HG02678 (cell line): Measurements from ENCODE around the gene FGF11.
A peak's percentile ranks its signal among the peaks of the same experiment; 100 is the strongest.

ENCODE experiments used
- ATAC-seq: cut with Tn5 transposase; IDR thresholded peaks from one replicate; pipeline ENCODE4 v1.9.1; 2021; ENCODE audit warnings: mild to moderate bottlenecking, moderate library complexity; ENCODE audit not compliant: unreplicated experiment

FGF11 gene

DNA sequence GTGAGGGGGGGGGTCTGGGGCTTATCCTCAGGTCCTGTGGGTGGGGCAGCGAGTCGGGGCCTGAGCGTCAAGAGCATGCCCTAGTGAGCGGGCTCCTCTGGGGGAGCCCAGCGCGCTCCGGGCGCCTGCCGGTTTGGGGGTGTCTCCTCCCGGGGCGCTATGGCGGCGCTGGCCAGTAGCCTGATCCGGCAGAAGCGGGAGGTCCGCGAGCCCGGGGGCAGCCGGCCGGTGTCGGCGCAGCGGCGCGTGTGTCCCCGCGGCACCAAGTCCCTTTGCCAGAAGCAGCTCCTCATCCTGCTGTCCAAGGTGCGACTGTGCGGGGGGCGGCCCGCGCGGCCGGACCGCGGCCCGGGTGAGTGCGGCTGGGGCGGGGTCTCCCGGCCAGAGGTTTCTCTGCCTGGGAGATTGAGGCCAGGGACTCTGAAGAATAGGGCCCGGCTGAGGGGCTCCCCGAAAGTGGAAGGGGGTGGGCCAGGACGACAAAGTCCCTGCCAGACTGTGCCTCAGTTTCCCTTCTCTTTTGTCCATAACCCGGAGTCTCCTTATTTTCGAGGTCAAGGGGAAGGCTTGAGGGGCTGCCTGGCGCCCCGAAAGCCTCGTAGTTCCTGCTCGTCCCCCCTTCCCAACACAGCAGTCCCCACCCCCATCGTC, at the start of gene FGF11:
Gene FGF11, plus strand, starts transcription at position 51 of the 651 bp plus-strand sequence. Its CDS starts 109 bp downstream, at position 160.
- no peak for ATAC-seq

DNA sequence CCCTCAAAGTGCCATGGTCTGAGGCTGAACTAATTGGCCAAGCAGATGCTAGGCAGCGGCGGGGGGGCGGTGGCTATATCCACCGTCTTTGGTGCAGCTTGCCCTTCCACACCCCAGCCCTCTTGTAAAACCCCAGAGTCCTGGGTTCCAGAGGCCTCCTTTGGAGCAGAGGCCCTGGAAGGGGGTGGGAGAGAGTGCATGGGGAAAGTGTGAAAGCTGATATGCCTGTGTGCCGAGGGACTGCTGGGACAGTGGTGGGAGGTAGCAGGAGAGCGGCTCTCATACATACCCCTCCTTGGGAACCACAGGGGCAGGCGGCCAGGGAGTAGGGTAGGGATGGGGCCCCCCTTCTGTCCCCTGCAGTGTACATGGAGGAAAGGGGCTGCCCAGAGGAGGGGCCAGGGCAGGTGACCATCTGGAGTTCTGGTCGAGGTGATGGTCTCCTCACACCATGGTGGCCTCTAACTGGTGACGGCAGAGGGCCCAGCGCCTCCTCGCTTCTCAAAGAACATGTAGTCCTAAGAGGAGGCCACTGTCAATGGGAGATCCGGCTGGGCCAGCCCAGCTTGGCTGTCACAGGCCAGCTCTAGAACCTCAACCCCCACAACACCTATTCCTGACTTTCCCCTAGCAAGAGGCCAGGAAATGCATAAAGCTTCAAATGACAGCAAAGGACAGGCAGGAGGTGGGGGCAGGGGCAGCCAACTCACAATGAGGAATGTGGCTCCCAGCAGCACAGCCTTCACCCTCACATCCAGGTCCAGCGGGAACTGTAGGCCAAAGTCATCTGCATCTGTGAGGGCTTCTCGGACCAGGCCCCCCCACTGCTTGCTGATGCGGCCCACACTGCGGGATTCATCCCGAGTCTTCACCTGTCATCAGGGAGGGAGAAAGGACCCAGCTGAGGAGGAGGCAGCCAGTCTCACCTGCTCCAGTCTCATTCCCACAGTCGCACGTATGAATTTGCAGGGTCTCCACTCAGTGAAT, 49.1 kb upstream of the FGF11 start:
- ATAC-seq = no peak

DNA sequence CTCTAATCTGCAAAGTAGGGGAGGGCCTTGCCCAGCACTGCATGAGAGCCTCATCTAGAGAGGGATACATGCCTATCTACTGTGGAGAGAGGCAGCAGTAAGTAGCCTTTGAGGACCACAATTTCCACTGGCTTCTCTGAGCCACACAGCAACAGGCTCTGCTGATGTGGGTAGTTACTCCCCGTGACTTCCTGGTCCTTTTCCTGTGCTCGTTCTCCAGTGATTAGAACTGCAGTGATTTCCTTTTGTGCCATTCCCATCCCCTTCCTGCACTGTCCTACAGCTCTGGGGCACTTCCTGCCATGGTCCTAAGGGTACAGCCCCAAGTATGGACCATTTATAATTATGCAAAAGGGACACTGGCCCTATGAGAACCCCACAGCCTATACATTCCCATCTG, 48.0 kb upstream of the FGF11 start:
- ATAC-seq = no peak

DNA sequence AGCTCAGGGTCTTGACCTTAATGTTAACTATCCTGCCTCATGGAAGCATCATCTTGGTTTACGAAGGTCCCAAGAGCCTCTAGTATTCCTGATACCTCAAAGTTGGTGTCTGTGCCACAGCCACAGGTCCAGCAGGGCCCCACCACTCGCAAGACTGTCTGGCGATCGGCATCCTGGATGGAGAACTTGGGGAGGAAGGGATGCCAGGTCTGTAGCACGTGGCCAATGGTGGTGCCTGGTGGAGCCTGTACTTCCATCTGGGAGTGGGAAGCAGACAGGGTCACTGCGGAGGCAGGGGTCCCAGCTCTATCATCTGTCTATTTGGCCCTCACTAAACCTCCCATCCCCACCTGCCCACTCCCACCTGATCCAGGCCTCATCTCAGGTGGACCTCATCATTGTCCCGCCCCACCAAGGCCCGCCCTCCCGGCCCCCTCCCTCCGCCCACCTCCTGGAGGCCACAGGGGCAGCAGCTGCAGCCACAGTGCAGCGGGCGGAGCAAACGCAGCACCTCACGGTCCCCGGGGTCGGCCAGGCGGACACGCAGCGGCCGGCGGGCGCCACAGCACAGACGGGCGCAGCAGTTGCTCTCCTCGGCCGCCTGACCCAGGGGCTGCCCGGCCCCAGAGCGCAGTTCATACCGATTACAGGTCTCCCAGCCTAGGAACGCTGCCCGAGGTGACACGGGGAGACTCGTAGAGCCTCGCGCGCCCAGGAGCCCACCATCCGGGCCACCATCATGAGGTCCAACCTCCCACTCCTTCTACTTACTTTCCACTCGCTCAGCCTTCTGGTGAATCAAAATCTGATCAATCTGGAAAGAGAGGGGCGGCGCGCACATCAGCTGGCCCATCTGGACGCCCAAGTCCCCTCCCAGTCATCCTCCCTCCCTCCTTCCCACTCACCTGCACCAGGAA, 46.4 kb upstream of the FGF11 start:
- ATAC-seq = no peak

GRCh38 chr17:7393613-7394451, 45.5 kb upstream of the FGF11 start:
- peak; percentile 47 for ATAC-seq

DNA sequence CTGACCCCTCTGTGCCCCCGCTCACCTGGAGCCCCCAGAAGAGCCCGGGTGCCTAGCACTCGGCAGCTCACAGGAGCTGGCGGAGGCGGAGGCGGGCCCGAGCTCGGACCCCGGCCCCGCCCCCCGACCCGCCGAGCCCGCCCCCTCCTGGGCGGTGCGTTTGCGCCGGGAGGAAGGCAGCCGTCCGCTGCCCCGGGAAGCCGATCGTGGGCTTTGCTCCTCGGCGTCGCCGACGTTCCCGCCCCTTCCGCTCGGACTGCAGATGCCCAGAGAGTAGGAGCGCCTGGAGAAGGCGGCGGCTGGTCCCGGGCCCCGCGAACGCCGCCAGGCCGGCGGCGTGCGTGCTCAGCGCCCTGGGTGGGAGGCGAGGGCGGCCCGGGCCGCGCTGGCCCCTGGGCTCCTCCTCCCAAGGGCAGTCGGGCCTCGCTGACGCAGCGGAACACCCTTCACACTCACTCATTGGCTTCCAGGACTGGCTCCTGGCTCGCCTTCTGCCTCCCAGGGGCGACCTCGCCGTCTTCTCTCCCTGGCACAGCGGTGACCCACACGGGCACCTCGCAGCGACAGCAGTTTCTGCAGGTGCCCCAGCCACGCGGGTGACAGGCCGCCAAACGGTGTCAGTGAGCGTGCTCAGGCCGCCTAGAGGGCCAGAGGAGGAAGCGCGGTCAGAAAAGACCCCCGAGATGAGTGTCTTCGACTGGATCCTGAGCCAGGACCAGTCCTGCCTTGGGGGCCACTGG, 44.7 kb upstream of the FGF11 start, which contains the start of gene PLSCR3:
Gene PLSCR3, minus strand, starts transcription at position 74 of the 740 bp plus-strand sequence. CDS start 415 bp downstream, outside the sequence.
- ATAC-seq = peak; percentile 84

DNA sequence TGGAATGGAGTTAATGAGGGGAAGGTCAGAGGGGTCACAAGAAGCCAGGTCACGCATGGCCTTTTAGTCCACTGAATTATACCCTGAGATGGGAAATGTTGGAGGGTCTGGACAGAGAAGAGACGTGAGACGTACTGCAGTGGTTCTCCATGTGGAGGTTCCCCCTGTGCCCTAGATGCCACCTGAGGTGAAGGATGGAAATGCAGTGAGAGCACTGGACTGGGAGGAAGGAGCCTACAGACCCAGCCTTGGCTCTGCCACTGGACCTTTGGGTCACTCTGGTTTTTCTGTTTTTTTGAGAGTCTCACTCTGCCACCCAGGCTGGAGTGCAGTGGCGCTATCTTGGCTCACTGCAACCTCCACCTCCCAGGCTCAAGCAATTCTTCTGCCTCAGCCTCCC, 43.2 kb upstream of the FGF11 start:
- ATAC-seq = no peak

GRCh38 chr17:7398612-7399011, 40.7 kb upstream of the FGF11 start:
- ATAC-seq = no peak

DNA sequence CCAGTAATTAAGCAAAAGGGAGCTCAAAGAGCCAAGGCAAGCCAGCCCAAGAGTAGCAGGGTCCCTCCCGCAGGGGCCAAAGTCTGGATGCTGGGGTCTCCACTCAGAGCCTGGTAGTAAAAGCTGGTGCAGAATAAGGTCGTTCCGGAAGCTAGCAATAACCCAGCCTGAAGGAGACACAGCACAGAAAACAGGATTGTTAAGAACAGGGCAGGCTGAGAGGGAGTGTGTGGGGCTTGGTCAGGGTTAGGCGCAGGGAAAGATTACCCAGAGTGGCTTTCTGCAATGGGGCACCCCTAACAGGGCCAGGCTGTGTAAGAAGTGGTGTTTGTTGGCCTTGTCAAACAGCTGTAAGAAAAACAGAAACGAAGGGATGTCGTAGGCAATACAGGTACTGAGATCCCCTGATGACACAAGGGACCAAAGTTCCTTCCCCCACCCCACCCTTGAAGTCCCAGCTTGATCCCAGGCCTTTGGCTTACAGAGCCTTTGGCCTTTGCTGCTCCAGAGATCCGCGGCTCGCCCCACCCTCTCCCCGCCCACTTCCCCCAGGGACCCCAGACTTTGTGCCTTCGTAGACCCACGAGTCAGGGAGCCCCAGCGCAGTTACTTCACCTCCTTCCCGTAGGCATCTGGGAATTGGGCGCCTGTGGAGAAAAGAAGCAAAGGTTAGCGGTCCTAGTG, 36.1 kb upstream of the FGF11 start:
- no peak for ATAC-seq

GRCh38 chr17:7403727-7403976, 35.7 kb upstream of the FGF11 start:
- ATAC-seq = no peak

DNA sequence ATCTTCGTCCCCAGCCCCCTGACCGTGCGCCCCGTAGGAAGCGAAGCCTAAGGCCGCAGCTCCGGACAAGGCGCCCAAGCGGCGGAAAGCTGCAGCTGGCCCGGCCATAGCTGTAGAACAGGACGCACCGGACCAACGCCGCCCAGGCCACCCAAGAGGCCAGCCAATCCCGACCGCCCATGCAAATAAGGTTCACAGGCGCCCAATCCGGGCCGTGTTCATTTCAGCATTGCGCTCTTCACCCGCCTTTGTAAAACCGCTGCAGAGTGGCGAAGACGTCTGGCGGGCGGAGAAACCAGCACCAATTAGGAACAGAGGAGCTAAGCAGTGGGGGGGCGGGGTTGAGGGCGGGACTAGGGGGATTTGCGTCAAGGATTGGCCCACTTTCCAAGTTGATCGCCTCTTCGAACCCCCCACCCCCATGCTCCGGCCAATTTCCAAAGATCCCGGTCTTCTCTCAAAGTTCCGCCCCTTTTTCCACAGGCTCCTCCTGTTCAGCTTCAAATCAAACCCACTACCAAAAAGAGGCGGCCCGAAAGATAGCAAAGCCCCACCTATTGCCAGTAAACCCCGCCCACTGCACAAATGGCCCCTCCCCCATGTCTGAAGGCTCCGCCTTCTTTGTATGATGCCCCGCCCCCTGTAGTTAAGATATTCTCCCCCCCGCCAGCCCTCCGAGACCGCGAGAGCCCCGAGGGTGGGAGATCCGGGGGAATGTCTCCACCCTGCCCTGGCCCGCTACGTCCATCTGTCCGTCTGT, 35.2 kb upstream of the FGF11 start, which contains the start of gene TMEM256:
Gene TMEM256, minus strand, starts transcription at position 121 of the 760 bp plus-strand sequence. Its CDS starts 13 bp downstream, at position 108.
- peak; percentile 96 for ATAC-seq

DNA sequence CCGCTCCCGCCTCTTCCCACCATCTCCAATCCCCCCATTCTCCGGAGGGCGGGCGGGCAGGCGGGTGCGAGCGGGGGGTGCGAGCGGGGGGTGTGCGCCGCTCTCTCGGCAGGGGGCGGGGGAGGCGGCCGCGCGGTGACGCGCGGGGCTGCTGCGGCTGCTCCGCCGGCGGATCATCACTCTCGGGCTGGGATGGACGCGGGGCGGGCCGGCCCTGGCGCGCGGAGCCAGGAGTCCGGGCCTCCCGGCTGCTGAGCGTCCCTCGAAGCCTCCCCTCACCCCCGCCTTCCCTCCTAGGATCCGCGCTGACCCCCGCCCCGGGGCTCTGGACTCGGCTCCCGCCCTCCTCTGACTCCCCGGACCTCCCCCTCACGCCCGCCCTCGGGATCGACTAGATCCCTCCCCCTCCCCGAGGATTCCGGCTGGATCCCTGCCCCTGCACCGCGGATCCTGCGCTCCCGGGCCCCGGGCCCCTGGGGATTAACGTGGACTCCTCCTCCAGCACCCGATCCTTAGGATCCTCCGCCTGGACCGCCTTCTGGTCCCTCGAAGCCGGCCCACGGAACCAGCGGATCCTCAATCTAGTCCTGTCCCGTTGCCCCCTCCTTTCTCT, 34.5 kb upstream of the FGF11 start:
- ATAC-seq = peak; percentile 9

GRCh38 chr17:7405350-7406234, 33.7 kb upstream of the FGF11 start:
- ATAC-seq = no peak

DNA sequence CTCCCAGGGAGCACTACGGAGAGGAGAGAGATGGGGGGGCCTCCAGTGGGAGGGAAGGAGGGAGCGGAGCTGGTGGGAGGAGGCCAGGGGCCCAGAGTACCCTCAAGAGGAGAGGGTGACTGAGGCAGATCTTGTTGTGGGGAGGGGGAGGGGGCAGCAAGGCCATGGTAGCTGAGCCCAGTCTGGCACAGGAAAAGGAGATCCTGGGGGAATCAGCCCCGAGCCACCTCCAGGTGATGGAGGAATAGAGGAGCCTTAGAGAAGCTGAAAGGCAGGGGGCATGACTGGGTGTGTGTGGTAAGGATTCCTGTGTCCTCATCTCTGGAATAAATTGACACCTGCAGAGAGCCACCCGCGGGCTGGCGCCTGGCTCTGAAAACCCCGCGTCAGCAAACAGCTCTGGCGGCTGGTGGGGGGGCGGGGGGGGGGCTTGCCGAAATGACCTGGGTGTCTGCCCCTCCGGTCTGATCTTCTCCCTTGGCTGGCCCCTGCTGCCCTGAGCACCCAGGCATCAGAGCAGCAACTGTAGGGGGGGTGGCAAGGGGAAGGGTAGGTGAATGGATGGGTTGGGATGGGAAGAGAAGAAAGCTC, 33.0 kb upstream of the FGF11 start:
- no peak for ATAC-seq

DNA sequence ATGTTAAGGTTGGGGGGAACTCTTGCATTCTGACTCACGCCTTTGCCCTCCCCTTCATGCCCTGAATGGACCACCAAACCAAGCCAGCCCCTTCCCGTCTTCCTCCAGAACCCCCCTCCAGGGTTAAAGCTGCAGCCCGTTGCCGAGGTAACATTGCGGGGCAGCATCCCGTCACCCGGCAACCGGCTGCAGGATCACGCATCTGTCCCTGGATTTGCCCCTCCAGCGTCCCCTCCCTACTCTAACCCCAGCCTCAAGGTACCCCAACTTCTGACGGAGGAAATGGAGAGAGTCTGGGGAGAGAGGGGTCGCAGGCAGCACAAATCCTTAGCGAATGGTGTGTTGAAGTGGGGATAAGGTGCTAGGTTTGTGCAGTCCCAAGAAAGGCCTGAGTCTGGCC, 32.2 kb upstream of the FGF11 start:
- no peak for ATAC-seq
